Vagina (tissue), 2 donors: ENCODE results near the gene SLC22A5.

Experiments used
- POLR2A ChIP-seq, 2 donors: fragments of 450-650 bp; IDR thresholded peaks; one replicate each; pipeline ENCODE4 v1.6.1; 2017; ENCODE audit warnings: antibody characterized with exemption in 2 of 2, mild to moderate bottlenecking in 2 of 2, moderate library complexity in 2 of 2
- POLR2AphosphoS5 ChIP-seq, 2 donors: sonication (generic); formaldehyde crosslinking; IDR thresholded peaks; one replicate each; pipeline ENCODE4 v1.9.0; 2017; ENCODE audit warnings: antibody characterized with exemption in 2 of 2, mild to moderate bottlenecking in 2 of 2, low read depth in 1 of 2; ENCODE audit not compliant: insufficient read depth in 1 of 2
- TF ChIP-seq, protein P1 (sequence below), 3 experiments: fragments of 450-650 bp in 2 of 3; fragments of 200-600 bp in 1 of 3; sonication (generic) in 1 of 3; IDR thresholded peaks; one replicate each; pipeline ENCODE4 v1.5.1; 2017 to 2019; ENCODE audit warnings: antibody characterized with exemption in 3 of 3, mild to moderate bottlenecking in 2 of 3, moderate library complexity in 2 of 3

DNA sequence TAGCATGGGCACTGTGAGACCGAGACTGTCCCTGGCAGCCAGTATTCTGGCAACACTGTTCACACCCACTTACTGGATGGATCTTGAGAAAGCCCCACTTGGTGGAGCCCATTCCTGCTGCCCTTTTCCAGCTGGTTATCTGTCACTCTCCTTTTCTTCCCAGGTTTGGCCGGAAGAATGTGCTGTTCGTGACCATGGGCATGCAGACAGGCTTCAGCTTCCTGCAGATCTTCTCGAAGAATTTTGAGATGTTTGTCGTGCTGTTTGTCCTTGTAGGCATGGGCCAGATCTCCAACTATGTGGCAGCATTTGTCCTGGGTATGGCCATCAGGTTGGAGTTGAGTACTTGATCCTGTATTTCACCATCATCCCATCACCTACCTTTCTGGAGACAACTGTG lies 14.5 kb downstream of the SLC22A5 start:
- TF ChIP-seq, protein P1, sequence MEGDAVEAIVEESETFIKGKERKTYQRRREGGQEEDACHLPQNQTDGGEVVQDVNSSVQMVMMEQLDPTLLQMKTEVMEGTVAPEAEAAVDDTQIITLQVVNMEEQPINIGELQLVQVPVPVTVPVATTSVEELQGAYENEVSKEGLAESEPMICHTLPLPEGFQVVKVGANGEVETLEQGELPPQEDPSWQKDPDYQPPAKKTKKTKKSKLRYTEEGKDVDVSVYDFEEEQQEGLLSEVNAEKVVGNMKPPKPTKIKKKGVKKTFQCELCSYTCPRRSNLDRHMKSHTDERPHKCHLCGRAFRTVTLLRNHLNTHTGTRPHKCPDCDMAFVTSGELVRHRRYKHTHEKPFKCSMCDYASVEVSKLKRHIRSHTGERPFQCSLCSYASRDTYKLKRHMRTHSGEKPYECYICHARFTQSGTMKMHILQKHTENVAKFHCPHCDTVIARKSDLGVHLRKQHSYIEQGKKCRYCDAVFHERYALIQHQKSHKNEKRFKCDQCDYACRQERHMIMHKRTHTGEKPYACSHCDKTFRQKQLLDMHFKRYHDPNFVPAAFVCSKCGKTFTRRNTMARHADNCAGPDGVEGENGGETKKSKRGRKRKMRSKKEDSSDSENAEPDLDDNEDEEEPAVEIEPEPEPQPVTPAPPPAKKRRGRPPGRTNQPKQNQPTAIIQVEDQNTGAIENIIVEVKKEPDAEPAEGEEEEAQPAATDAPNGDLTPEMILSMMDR (IDR thresholded peaks at IDR 0.05), result no peak
- TF ChIP-seq POLR2A (IDR thresholded peaks at IDR 0.05) (no peak), POLR2AphosphoS5 (IDR thresholded peaks at IDR 0.05; ENCODE audit: insufficient read depth in 1 of 2, low read depth in 1 of 2) (no peak)
